GM23248 (cell line): Measurements from ENCODE around the gene CD300LG. TPM values are rescaled to one million over a fixed set of nuclear protein-coding genes. Genes with fewer than 3 reads are reported as not detected.
"Not testable (repeated sequence)": the region's sequence is repeated elsewhere in the genome, so short reads cannot be mapped to it uniquely, and the experiment has no call there.

Source experiments
- DNase-seq: peaks from one replicate; pipeline ENCODE4 v3.0.0-alpha.2; 2015
- H2AFZ ChIP-seq: fragments of 200-600 bp; sonication (generic); 2 replicates; pipeline ENCODE4 v1.6.1; 2016; ENCODE audit warnings: antibody characterized with exemption
- H3F3A ChIP-seq: fragments of 200-600 bp; sonication (generic); 2 replicates; pipeline ENCODE4 v1.6.1; 2016; ENCODE audit warnings: mild to moderate bottlenecking, antibody characterized with exemption, mixed run types; ENCODE audit not compliant: insufficient read depth
- H3K27ac ChIP-seq: fragments of 200-600 bp; sonication (generic); 2 replicates; pipeline ENCODE4 v1.5.1; 2016; ENCODE audit warnings: mild to moderate bottlenecking
- H3K27me3 ChIP-seq: fragments of 200-600 bp; sonication (generic); replicated peaks from 2 replicates; pipeline ENCODE4 v1.6.1; 2016; ENCODE audit warnings: mild to moderate bottlenecking; ENCODE audit not compliant: insufficient read depth
- H3K36me3 ChIP-seq: fragments of 200-600 bp; sonication (generic); 2 replicates; pipeline ENCODE4 v1.6.1; 2016; ENCODE audit warnings: low read depth, mild to moderate bottlenecking
- H3K4me1 ChIP-seq: fragments of 200-600 bp; sonication (generic); 2 replicates; pipeline ENCODE4 v1.6.1; 2016; ENCODE audit warnings: mild to moderate bottlenecking; ENCODE audit not compliant: insufficient read depth
- H3K4me2 ChIP-seq: fragments of 200-600 bp; sonication (generic); one replicate; pipeline ENCODE4 v1.6.1; 2016; ENCODE audit warnings: mild to moderate bottlenecking; ENCODE audit not compliant: unreplicated experiment
- H3K4me3 ChIP-seq: fragments of 200-600 bp; sonication (generic); 2 replicates; pipeline ENCODE4 v1.5.1; 2016; ENCODE audit warnings: mild to moderate bottlenecking
- H3K79me2 ChIP-seq: fragments of 200-600 bp; sonication (generic); 2 replicates; pipeline ENCODE4 v1.6.1; 2016; ENCODE audit warnings: mild to moderate bottlenecking; ENCODE audit not compliant: insufficient read depth
- H3K9ac ChIP-seq: fragments of 200-600 bp; sonication (generic); 2 replicates; pipeline ENCODE4 v1.6.1; 2016; ENCODE audit warnings: mild to moderate bottlenecking
- H3K9me2 ChIP-seq: fragments of 200-600 bp; sonication (generic); 2 replicates; pipeline ENCODE4 v1.6.1; 2016; ENCODE audit warnings: mixed run types, mild to moderate bottlenecking, moderate library complexity; ENCODE audit not compliant: insufficient read depth
- H3K9me3 ChIP-seq: fragments of 200-600 bp; sonication (generic); one replicate; pipeline ENCODE4 v1.6.1; 2017; ENCODE audit warnings: low read depth
- H4K20me1 ChIP-seq: fragments of 200-600 bp; sonication (generic); 2 replicates; pipeline ENCODE4 v1.6.0; 2016; ENCODE audit not compliant: insufficient read depth
- EZH2 ChIP-seq: fragments of 200-600 bp; sonication (generic); IDR thresholded peaks from 2 replicates; pipeline ENCODE4 v1.6.1; 2018; ENCODE audit warnings: antibody characterized with exemption, mild to moderate bottlenecking; ENCODE audit not compliant: insufficient read depth, poor library complexity, severe bottlenecking
- EZH2phosphoT487 ChIP-seq: fragments of 200-600 bp; sonication (generic); IDR thresholded peaks from 2 replicates; pipeline ENCODE4 v1.6.1; 2018; ENCODE audit warnings: antibody characterized with exemption, moderate library complexity, mild to moderate bottlenecking, low read depth; ENCODE audit not compliant: insufficient read depth
- WGBS, 2 experiments: methylation state at CpG; one replicate each; pipeline ENCODE4 v1.1.6; 2015 to 2017; ENCODE audit warnings: low lambda C conversion rate in 2 of 2, low coverage in 1 of 2; ENCODE audit errors: missing lambda C conversion rate in 2 of 2; 5-methylcytosine and 5-hydroxymethylcytosine counted together
- in situ Hi-C: fragments of 300-500 bp; cut with MboI; formaldehyde crosslinking; loops from 2 replicates; pipeline ENCODE4 v1.15.0; 2020
- polyA plus RNA-seq: library from polyadenylated mRNA; unstranded; fragments of >200 nt; fragmentation: Nextera tagmentation; extraction: Ambion mirVana; gene quantifications from 2 replicates; pipeline ENCODE4 v1.2.1, GENCODE V29; 2016
- total RNA-seq: library from RNA; depleted of rRNA; stranded (reverse); fragments of >200 nt; shearing (Covaris generic); gene quantifications from 2 replicates; pipeline ENCODE4 v1.2.3, GENCODE V29; 2014

CD300LG gene
- total and polyA plus RNA-seq, 2 experiments from 2014 or later, result not detected

GRCh38 chr17:43839670-43840108 lies 7.3 kb upstream of the CD300LG start:
- TF ChIP-seq EZH2, result no peak
- TF ChIP-seq EZH2phosphoT487, result no peak
- Histone ChIP-seq H3K9me2 (no peaks in the 10 kb centered on the region), H3K79me2 (no peaks in the 10 kb centered on the region), H3K9me3 (no peaks in the 10 kb centered on the region), H3K9ac (no peak overlapping the region), H3K4me2 (no peak overlapping the region), H3K27me3 (peaks cover 24% of the 10 kb centered on the region; the same call in 1 of the 2 replicates), H3K36me3 (no peaks in the 10 kb centered on the region), H3K27ac (no peak overlapping the region), H3K4me1 (peaks cover 7% of the 10 kb centered on the region; the same call in 1 of the 2 replicates), H2AFZ (no peak overlapping the region), H3K4me3 (no peak overlapping the region), H3F3A (no peaks in the 10 kb centered on the region), H4K20me1 (no peaks in the 10 kb centered on the region)
- in situ Hi-C loops, result no loop called here
- WGBS, 2 experiments, result 48 to 54% methylated on average over 7 of the region's 7 CpGs
- no peak for DNase-seq

GRCh38 chr17:43840814-43841213 lies 6.2 kb upstream of the CD300LG start:
- Histone ChIP-seq H3K9me2 (no peaks in the 10 kb centered on the region), H3K27ac (no peak overlapping the region), H3K36me3 (no peaks in the 10 kb centered on the region), H3K9me3 (no peaks in the 10 kb centered on the region), H3K27me3 (peaks cover 24% of the 10 kb centered on the region; the same call in 1 of the 2 replicates), H3K9ac (no peak overlapping the region), H3K4me3 (no peak overlapping the region), H3F3A (no peaks in the 10 kb centered on the region), H3K79me2 (no peaks in the 10 kb centered on the region), H3K4me1 (peaks cover 7% of the 10 kb centered on the region; the same call in 1 of the 2 replicates), H4K20me1 (no peaks in the 10 kb centered on the region), H3K4me2 (no peak overlapping the region), H2AFZ (no peak overlapping the region)
- WGBS, 2 experiments, result 75 to 76% methylated on average over 4 of the region's 4 CpGs
- no peak for DNase-seq
- TF ChIP-seq EZH2, result no peak
- TF ChIP-seq EZH2phosphoT487, result no peak
- in situ Hi-C loops, result no loop called here

DNA sequence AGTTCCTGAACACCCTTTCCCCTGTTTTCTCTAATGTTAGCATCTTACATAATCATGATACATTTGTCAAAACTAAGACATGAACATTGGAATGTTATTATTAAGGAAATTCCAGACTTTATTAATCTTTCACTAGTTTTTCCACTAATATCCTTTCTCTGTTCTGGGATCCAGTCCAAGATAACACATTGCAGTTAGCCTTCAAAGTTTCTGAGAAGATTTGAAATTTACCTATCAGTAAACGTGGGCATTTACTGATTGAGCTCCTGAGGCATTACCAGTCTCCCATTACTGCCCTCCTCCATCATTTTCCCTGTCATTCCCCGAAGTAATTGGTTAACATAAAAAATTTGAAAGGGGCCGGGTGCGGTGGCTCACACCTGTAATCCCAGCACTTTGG lies 5.7 kb upstream of the CD300LG start:
- in situ Hi-C loops, result no loop called here
- TF ChIP-seq EZH2, result no peak
- TF ChIP-seq EZH2phosphoT487, result no peak

DNA sequence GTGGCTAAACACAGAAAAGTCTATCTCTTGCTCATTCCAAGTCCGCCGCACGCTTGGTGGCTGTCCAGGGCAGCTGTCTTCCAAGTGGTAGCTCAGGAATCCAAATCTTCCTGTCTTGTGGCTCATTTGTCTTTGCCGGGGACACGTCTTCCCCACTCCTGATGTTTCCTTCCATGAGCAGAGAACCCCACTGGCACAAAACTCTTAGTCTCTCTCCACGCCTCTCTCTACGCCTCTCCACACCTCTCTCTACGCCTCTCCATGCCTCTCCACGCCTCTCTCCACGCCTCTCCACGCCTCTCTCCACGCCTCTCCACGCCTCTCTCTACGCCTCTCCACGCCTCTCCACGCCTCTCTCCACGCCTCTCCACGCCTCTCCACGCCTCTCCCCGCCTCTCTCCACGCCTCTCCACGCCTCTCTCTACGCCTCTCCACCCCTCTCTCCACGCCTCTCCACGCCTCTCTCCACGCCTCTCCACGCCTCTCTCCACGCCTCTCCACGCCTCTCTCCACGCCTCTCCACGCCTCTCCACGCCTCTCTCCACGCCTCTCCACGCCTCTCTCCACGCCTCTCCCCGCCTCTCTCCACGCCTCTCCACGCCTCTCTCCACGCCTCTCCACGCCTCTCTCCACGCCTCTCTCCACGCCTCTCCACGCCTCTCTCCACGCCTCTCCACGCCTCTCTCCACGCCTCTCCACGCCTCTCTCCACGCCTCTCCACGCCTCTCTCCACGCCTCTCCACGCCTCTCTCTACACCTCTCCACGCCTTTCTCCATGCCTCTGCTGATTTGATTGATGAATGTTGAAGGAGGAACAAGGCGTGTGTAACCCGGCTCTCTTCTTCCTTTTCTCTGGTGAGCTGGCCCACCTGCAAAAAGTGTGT lies 4.6 kb upstream of the CD300LG start:
- H2AFZ ChIP-seq, H3K27ac ChIP-seq, H4K20me1 ChIP-seq, H3K36me3 ChIP-seq, H3K79me2 ChIP-seq, H3F3A ChIP-seq, H3K9ac ChIP-seq, H3K4me1 ChIP-seq, H3K9me3 ChIP-seq, in situ Hi-C loops, H3K9me2 ChIP-seq: not testable (repeated sequence)
- WGBS, 2 experiments, result 51 to 69% methylated on average over 16 to 54 of the region's 54 CpGs
- Histone ChIP-seq H3K27me3 (peaks cover 24% of the 10 kb centered on the region; the same call in 1 of the 2 replicates), H3K4me2 (peak overlapping the region; percentile 61), H3K4me3 (peak overlapping the region; percentile 29; the same call in 1 of the 2 replicates)
- peak; percentile 64 for DNase-seq

More for the DNA sequence above, 5.7 kb upstream of the CD300LG start:
- Histone ChIP-seq H3K9me3 (no peaks in the 10 kb centered on the region), H3K4me1 (peaks cover 7% of the 10 kb centered on the region; the same call in 1 of the 2 replicates), H3K79me2 (no peaks in the 10 kb centered on the region), H3K4me2 (no peak overlapping the region), H3K9ac (no peak overlapping the region), H3K4me3 (no peak overlapping the region), H3K9me2 (no peaks in the 10 kb centered on the region), H3F3A (no peaks in the 10 kb centered on the region), H2AFZ (no peak overlapping the region), H4K20me1 (no peaks in the 10 kb centered on the region), H3K27ac (no peak overlapping the region), H3K36me3 (no peaks in the 10 kb centered on the region), H3K27me3 (peaks cover 24% of the 10 kb centered on the region; the same call in 1 of the 2 replicates)
- DNase-seq, result no peak
- 53 to 54% methylated on average over 4 of the region's 4 CpGs for WGBS, 2 experiments
